Globus pallidus (tissue), 1 donor: ENCODE results near the gene AXIN2.
"Not testable (repeated sequence)": the region's sequence is repeated elsewhere in the genome, so short reads cannot be mapped to it uniquely, and the experiment has no call there.

Experiments used
- DNase-seq: peaks from one replicate; pipeline ENCODE4 v3.0.0-alpha.2; 2015; ENCODE audit warnings: low spot score

Gene AXIN2

DNA sequence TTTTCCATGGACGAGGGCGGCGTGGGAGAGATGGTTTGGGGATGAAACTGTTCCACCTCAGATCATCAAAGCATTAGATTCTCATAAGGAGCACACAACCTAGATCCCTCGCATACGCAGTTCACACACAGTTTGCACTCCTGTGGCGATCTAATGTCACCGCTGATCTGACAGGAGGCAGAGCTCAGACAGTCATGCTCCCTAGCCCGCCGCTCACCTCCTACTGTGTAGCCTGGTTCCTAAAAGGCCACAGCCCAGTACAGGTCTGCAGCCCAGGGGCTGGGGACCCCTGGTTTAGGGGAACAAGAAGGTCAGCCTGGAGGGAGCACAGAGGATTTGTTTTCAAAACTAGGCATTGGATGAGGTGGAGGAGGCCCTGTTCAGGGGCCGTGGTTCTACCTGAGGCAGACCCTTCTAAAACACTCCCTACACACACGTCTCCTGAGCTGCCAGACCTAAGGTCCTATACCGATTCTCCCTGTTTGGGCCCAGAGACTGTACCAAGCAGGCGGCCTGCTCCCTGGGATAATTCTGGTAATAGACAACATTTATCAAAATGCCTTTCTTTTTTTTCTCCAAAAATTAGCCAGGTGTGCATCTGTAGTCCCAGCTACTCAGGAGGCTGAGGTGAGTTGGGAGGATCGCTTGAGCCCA, 38.6 kb downstream of the AXIN2 start:
- no peak for DNase-seq

DNA sequence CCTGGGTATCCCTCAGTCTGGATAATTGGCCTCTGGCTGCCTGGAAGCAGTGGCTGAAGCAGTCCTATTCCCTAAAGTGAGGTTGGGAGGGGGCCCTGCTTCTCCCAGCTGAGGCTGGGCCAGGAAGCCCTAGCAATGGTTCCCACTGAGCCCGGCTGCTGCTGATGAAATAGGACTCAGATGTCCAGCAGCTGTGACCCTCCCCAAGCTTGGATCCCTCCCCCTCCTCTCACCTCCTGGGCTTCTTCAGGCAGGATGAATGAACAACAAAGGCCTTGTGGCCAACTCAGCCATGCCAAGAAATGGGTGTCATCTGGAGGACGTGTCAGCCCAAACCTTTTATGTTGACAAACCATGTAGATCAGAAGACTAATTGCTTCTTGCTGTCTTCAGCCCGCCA, 42.0 kb downstream of the AXIN2 start:
- DNase-seq = no peak

GRCh38 chr17:65518256-65518655, 43.2 kb downstream of the AXIN2 start:
- DNase-seq = no peak

- DNase-seq = no peak
Observed at GRCh38 chr17:65515959-65516948, 45.2 kb downstream of the AXIN2 start.

DNA sequence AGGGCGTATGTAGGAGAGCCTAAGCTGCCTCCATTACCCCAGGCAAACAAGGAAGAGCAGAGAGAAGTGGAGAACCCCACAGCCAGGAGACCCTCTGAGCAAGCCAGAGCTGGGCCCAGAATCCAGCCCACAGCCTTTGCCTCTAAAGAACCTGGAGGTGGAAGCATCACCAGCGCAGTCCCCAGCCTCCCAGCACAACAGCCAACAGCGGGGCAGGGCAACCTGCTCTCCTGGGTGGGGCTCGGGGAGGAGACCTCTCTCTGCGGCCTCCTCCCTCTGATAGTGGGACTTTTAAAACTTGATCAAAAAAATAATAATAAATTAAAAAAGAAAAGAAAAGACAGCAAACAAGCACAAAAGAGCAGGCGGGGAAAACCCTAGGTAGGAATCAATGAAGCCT, 45.9 kb downstream of the AXIN2 start:
- DNase-seq = no peak

DNA sequence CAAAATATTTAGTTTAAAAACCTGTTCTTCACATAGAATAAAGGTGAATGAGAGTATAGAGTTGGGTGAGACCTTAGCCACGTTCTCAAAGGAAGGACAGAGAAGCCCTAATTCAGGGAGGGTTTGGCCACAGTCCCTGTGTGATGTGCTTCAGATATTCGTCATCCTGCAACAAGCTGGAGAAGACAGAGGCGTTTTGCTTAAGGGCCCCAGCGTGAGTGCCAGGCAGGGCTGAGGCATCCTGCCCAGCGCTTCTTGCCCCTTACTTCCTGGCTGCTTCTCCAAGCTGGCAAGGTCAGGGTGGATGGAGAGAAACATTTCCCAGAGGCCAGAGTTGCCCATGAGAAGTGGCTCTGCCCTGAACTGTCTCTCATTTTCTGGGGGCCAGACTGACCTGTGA, 46.9 kb downstream of the AXIN2 start:
- no peak for DNase-seq

- no peak for DNase-seq
Observed at GRCh38 chr17:65514082-65514481, 47.4 kb downstream of the AXIN2 start.

- no peak for DNase-seq
Observed at GRCh38 chr17:65511316-65511715, 50.1 kb downstream of the AXIN2 start.

- DNase-seq = no peak
Observed at GRCh38 chr17:65509032-65509431, 52.4 kb downstream of the AXIN2 start.

GRCh38 chr17:65504673-65505072, 56.8 kb downstream of the AXIN2 start:
- not testable (repeated sequence) for DNase-seq

DNA sequence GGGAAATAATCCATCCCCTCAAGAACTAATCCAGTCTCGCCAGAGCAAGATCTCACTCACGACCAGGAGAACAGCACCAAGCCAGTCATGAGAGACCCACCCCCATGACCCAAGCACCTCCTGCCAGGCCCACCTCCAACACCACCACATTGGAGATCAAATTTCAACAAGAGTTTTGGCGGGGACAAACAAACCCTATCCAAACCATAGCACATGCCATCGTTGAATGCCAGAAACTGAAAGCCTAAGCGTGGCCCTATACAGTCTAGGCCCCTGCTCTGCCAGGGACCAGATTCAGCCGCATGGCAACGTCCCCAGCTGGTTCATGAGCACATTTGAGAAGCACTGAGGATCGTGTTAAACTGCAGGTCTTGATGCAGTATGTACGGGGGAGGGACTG, 57.3 kb downstream of the AXIN2 start:
- no peak for DNase-seq

DNA sequence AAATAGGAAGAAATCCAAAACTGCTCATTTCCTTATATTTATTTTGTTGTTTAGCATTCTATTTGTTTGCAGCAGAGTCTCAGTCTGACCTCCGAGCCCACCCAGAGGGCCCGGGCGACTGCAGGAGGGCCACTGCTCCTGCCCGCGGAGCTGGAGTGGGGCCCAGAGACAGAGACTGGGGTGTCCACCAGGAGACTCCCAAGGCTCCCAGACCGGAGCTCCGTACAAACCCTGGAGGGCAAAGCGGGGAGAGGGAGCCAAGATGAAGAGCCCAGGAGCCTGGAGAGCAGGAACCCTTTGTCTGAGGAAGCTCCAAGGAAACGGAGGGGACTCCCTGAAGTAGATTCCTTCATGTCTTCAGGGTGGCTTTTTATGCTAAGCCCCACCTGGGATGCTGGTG, 57.9 kb downstream of the AXIN2 start:
- no peak for DNase-seq

DNA sequence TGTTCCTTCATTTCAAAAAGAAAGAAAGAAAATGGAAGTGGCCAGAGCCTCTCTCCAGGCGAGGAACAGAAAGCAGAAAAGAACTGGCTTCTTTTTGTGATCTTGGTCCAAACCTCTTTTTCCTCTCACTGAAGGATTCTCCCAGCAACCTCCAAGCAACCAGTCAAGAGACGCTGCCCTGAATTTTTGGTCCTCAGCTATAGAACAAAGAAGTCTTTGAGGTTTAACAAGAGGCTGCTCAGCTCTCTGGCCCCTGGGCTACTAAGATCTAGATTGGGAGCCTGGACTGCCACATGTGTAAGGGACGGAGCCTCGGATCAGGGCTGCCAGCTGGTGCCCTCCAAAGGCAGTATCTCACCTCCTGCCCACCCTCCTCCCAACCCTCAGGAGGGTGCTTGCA, 62.6 kb downstream of the AXIN2 start:
- peak; percentile 41 for DNase-seq

DNA sequence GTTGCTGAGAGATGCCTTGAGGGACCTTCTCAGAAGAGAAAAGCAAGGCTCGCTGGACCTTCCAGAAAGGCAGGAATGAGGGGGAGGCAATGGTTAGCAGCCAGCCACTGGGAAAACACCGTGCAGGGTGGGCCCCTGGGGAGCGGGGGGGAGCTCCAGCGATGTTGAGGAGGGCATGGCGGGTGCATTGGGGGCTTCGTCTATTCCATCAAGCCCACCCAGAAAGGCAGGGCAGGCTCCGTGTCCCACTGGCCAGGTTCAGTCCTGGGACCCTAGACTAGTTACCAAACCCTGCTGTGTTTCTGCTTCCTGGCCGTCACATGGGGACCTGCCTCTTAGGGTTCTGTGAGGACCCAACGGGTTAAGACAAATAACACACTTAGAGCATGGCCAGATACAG, 64.6 kb downstream of the AXIN2 start:
- no peak for DNase-seq

DNA sequence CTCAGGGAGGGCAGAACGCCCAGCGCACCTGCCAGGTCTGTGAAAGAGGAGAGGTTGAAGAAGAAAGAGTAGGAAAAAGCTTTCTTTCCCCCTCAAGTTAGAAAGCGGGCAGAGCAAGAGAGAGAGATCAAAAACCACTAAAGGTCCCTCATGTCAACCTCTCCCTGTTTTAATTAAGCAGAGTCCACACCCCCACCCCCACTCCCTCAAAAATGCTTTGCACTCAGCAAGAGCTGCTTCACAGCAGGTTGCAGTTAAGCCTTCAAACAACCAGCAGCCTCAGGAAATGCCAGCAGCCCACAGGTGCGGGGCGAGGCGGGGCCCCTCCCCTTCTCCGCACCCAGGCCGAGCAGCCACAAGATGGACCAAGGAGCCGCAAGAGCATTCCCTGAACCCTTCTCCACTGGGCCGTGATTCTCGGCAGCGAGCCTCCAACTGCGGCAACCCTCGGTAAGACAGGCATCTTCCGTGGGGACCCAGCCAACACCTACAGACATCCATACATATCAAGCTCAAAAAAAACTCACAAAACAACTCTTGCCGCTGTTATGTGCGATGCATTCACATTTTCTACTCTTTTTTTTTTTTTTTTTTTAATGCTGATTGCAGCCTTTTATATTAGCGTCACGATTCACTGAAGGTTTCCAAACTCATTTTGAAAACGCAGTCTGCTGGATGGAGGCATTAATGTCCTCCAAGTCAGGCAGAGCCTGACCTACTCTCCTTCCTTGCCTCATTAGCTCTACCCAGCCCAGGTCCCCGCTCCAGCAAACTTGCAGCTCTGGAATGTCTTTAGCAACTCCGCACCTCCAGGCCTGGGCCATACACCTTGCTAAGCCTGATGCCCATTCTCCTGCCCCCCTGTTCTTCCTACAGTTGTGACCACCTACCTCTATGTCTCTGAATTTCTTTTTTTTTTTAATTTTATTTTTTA, 66.1 kb downstream of the AXIN2 start:
- no peak for DNase-seq

- DNase-seq = no peak
Observed at GRCh38 chr17:65489413-65490155, 71.9 kb downstream of the AXIN2 start.

- DNase-seq = no peak
Observed at GRCh38 chr17:65488665-65489064, 72.8 kb downstream of the AXIN2 start.

DNA sequence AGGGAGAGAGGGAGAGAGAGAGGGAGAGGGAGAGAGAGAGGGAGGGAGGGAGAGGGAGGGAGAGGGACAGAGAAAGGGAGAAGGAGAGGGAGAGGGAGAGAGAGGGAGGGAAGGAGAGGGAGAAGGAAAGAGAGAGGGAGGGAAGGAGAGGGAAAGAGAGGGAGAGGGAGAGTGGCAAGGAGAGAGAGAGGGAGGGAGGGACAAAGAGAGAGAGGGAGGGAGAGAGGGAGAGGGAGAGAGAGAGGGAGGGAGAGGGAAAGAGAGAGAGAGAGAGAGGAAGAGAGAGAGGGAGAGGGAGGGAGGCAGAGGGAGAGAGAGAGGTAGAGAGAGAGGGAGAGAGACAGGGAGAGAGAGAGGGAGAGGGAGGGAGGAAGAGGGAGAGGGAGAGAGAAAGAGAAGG, 73.5 kb downstream of the AXIN2 start:
- no peak for DNase-seq

DNA sequence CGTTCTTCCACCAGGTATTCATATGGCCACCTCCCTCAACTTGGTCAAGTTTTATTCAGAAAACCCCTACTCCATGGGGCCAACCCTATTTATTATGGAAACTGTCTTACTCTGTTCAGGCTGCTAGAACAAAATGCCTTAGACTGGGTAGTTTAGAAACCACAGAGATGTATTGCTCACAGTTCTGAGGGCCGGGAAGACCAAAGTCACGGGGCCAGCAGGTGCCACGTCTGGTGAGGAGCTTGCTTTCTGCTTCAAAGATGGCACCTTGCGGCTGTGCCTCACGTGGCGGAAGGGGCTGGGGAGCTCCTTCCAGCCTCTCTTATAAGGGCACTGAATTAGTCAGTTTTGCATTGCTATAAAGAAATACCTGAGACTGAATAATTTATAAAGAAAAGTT, 74.3 kb downstream of the AXIN2 start:
- DNase-seq = no peak

- DNase-seq = no peak
Observed at GRCh38 chr17:65485388-65486299, 75.8 kb downstream of the AXIN2 start.
